Activated T-helper 1 cell treated with anti-CD3 and anti-CD28 coated beads, Interleukin-12 subunit alpha, Interleukin-12 subunit beta, Interleukin-2, Interleukin-4 antibody, amounts not matched to agents 30 ng/mL and 10 ng/mL and 1 ng/mL, durations not matched to agents 14 hours and 24 hours and 36 hours (primary cell): ENCODE data around the gene NFYA. TPM values are rescaled to one million over a fixed set of nuclear protein-coding genes. Genes with fewer than 3 reads are reported as not detected.

Experiments used
- DNase-seq: peaks from one replicate; pipeline ENCODE4 v3.0.0; 2021; ENCODE audit warnings: low spot score
- H3K27ac Mint-ChIP-seq: one replicate; pipeline ENCODE4 v1.8.0; 2021; ENCODE audit warnings: mild to moderate bottlenecking, mixed read lengths
- H3K27me3 Mint-ChIP-seq: one replicate; pipeline ENCODE4 v1.8.0; 2022; ENCODE audit warnings: mild to moderate bottlenecking, moderate library complexity, mixed read lengths; ENCODE audit not compliant: insufficient read depth
- H3K36me3 Mint-ChIP-seq: one replicate; pipeline ENCODE4 v1.8.0; 2021; ENCODE audit warnings: low read depth, mixed read lengths
- H3K4me1 Mint-ChIP-seq: one replicate; pipeline ENCODE4 v1.8.0; 2021; ENCODE audit warnings: low read depth, mixed read lengths
- H3K4me3 Mint-ChIP-seq: one replicate; pipeline ENCODE4 v1.8.0; 2021; ENCODE audit warnings: mild to moderate bottlenecking, moderate library complexity, mixed read lengths
- H3K9me3 Mint-ChIP-seq: one replicate; pipeline ENCODE4 v1.8.0; 2021; ENCODE audit warnings: mixed read lengths
- intact Hi-C: fragments of 100-400 bp; cut with micrococcal nuclease; formaldehyde crosslinking; loops from one replicate; pipeline ENCODE4 v1.15.1; 2024
- total RNA-seq: library from RNA; stranded (reverse); gene quantifications from 2 replicates; pipeline ENCODE4 v1.2.3, GENCODE V29; 2022

NFYA gene
- total RNA-seq, 1 donor from 2014 or later = 29.6 TPM

GRCh38 chr6:41066867-41067304, 5.9 kb upstream of the NFYA start:
- DNase-seq = peak; percentile 31
- intact Hi-C loops = loop anchor here (1.0 kb wide), 2 partner anchors 39 to 61 kb away; no protein-coding TSS in a partner anchor
- H3K36me3 Mint-ChIP-seq = peaks cover 33% of the 10 kb centered on the region
- no peaks in the 10 kb centered on the region for H3K9me3 Mint-ChIP-seq
- H3K4me1 Mint-ChIP-seq = peaks cover 43% of the 10 kb centered on the region
- H3K4me3 Mint-ChIP-seq = no peak overlapping the region
- no peak overlapping the region for H3K27ac Mint-ChIP-seq
- no peaks in the 10 kb centered on the region for H3K27me3 Mint-ChIP-seq

- DNase-seq = no peak
- peaks cover 5% of the 10 kb centered on the region for H3K27me3 Mint-ChIP-seq
- H3K9me3 Mint-ChIP-seq = no peaks in the 10 kb centered on the region
- H3K27ac Mint-ChIP-seq = peak overlapping the region; percentile 99
- H3K4me3 Mint-ChIP-seq = peak overlapping the region; percentile 94
- H3K36me3 Mint-ChIP-seq = peaks cover 34% of the 10 kb centered on the region
- intact Hi-C loops = loop anchor here (1.0 to 10.0 kb wide), 5 partner anchors 31 to 1844 kb away; partner anchors contain the start of genes CCND3, KCNK5 and TFEB
- H3K4me1 Mint-ChIP-seq = peaks cover 71% of the 10 kb centered on the region
Measured at GRCh38 chr6:41071501-41071922, 1.3 kb upstream of the NFYA start.

- intact Hi-C loops = loop anchor here (1.0 to 10.0 kb wide), 12 partner anchors 32 to 1957 kb away; partner anchors contain the start of genes CCND3, KCNK5, SAYSD1 and TFEB
- H3K9me3 Mint-ChIP-seq = no peaks in the 10 kb centered on the region
- H3K27me3 Mint-ChIP-seq = peaks cover 5% of the 10 kb centered on the region
- H3K36me3 Mint-ChIP-seq = peaks cover 29% of the 10 kb centered on the region
- peak within 1 kb of the TSS; percentile 99 for H3K27ac Mint-ChIP-seq
- peaks cover 71% of the 10 kb centered on the region for H3K4me1 Mint-ChIP-seq
- DNase-seq = peak; percentile 100
- peak within 1 kb of the TSS; percentile 94 for H3K4me3 Mint-ChIP-seq
Measured at GRCh38 chr6:41071923-41072835, 595 bp upstream of the NFYA start, which contains the start of gene OARD1. Gene OARD1 (minus strand): TSS chr6:41072356. CDS start chr6:41071634, 722 bp downstream.

- intact Hi-C loops = loop anchor here (2.0 to 10.0 kb wide), 7 partner anchors 109 to 1959 kb away; partner anchors contain the start of genes CCND3, KCNK5, SAYSD1 and TFEB
- H3K4me3 Mint-ChIP-seq = peak overlapping the region; percentile 95
- peaks cover 63% of the 10 kb centered on the region for H3K4me1 Mint-ChIP-seq
- H3K27me3 Mint-ChIP-seq = peaks cover 5% of the 10 kb centered on the region
- peak; percentile 84 for DNase-seq
- H3K9me3 Mint-ChIP-seq = no peaks in the 10 kb centered on the region
- H3K36me3 Mint-ChIP-seq = peaks cover 25% of the 10 kb centered on the region
- H3K27ac Mint-ChIP-seq = peak overlapping the region; percentile 97
Measured at GRCh38 chr6:41073203-41073967, 611 bp downstream of the NFYA start.

- DNase-seq = peak; percentile 4
Measured at GRCh38 chr6:41073968-41074691, 1.4 kb downstream of the NFYA start.

GRCh38 chr6:41074692-41075436, 2.1 kb downstream of the NFYA start:
- H3K27ac Mint-ChIP-seq = peak overlapping the region; percentile 97
- H3K36me3 Mint-ChIP-seq = peaks cover 35% of the 10 kb centered on the region
- peaks cover 69% of the 10 kb centered on the region for H3K4me1 Mint-ChIP-seq
- H3K4me3 Mint-ChIP-seq = peak overlapping the region; percentile 95
- H3K9me3 Mint-ChIP-seq = no peaks in the 10 kb centered on the region
- no peak for DNase-seq
- peaks cover 5% of the 10 kb centered on the region for H3K27me3 Mint-ChIP-seq
- intact Hi-C loops = loop anchor here (5.0 to 10.0 kb wide), 4 partner anchors 122 to 1848 kb away; partner anchors contain the start of genes CCND3, KCNK5 and TFEB

More at GRCh38 chr6:41073968-41074691, 1.4 kb downstream of the NFYA start:
- H3K4me3 Mint-ChIP-seq = peak overlapping the region; percentile 95
- no peaks in the 10 kb centered on the region for H3K9me3 Mint-ChIP-seq
- H3K27me3 Mint-ChIP-seq = peaks cover 5% of the 10 kb centered on the region
- intact Hi-C loops = loop anchor here (2.0 to 10.0 kb wide), 7 partner anchors 109 to 1959 kb away; partner anchors contain the start of genes CCND3, KCNK5, SAYSD1 and TFEB
- peaks cover 68% of the 10 kb centered on the region for H3K4me1 Mint-ChIP-seq
- peak overlapping the region; percentile 97 for H3K27ac Mint-ChIP-seq
- H3K36me3 Mint-ChIP-seq = peaks cover 30% of the 10 kb centered on the region

- Mint-ChIP-seq H3K27me3 (peaks cover 5% of the 10 kb centered on the region), H3K36me3 (peaks cover 42% of the 10 kb centered on the region), H3K4me3 (peak overlapping the region; percentile 95), H3K27ac (peak overlapping the region; percentile 1), H3K4me1 (peaks cover 69% of the 10 kb centered on the region), H3K9me3 (no peaks in the 10 kb centered on the region)
- no peak for DNase-seq
- intact Hi-C loops = loop anchor here (10.0 kb wide), 1 partner anchor 659 kb away; the partner anchor contains the start of gene TFEB
Measured at GRCh38 chr6:41075651-41076626, 3.2 kb downstream of the NFYA start.

GRCh38 chr6:41077536-41077935, 4.8 kb downstream of the NFYA start:
- Mint-ChIP-seq H3K27ac (no peak overlapping the region), H3K4me3 (no peak overlapping the region)
- intact Hi-C loops = loop anchor here (10.0 kb wide), 1 partner anchor 657 kb away; the partner anchor contains the start of gene TFEB

GRCh38 chr6:41078101-41078500, 5.3 kb downstream of the NFYA start:
- peaks cover 45% of the 10 kb centered on the region for H3K36me3 Mint-ChIP-seq
- H3K4me1 Mint-ChIP-seq = peaks cover 80% of the 10 kb centered on the region
- no peaks in the 10 kb centered on the region for H3K27me3 Mint-ChIP-seq
- DNase-seq = no peak
- H3K9me3 Mint-ChIP-seq = no peaks in the 10 kb centered on the region
- H3K27ac Mint-ChIP-seq = no peak overlapping the region
- H3K4me3 Mint-ChIP-seq = no peak overlapping the region
- intact Hi-C loops = loop anchor here (10.0 kb wide), 1 partner anchor 657 kb away; the partner anchor contains the start of gene TFEB

More at GRCh38 chr6:41077536-41077935, 4.8 kb downstream of the NFYA start:
- no peaks in the 10 kb centered on the region for H3K9me3 Mint-ChIP-seq
- peaks cover 42% of the 10 kb centered on the region for H3K36me3 Mint-ChIP-seq
- H3K27me3 Mint-ChIP-seq = peaks cover 2% of the 10 kb centered on the region
- H3K4me1 Mint-ChIP-seq = peaks cover 74% of the 10 kb centered on the region
- DNase-seq = no peak

GRCh38 chr6:41079080-41079479, 6.3 kb downstream of the NFYA start:
- no peak overlapping the region for H3K4me3 Mint-ChIP-seq
- intact Hi-C loops = loop anchor here (10.0 kb wide), 1 partner anchor 656 kb away; the partner anchor contains the start of gene TFEB
- peaks cover 50% of the 10 kb centered on the region for H3K36me3 Mint-ChIP-seq
- peak overlapping the region; percentile 36 for H3K27ac Mint-ChIP-seq
- peaks cover 77% of the 10 kb centered on the region for H3K4me1 Mint-ChIP-seq
- DNase-seq = no peak
- no peaks in the 10 kb centered on the region for H3K27me3 Mint-ChIP-seq
- no peaks in the 10 kb centered on the region for H3K9me3 Mint-ChIP-seq
